OCI-LY1 (cell line): ENCODE measurements around the gene ARFIP1.

Experiments used
- CTCF ChIP-seq: fragments of 200-600 bp; sonication (generic), shearing (Covaris generic); IDR thresholded peaks from 2 replicates; pipeline ENCODE4 v1.5.1; 2017; ENCODE audit warnings: mild to moderate bottlenecking, antibody characterized with exemption, low read length, moderate library complexity, mixed read lengths
- EZH2 ChIP-seq: fragments of 200-600 bp; sonication (generic), shearing (Covaris generic); IDR thresholded peaks from 2 replicates; pipeline ENCODE4 v1.8.0; 2017; ENCODE audit warnings: borderline replicate concordance, mixed run types, mild to moderate bottlenecking, antibody characterized with exemption, low read length, moderate library complexity, mixed read lengths

DNA sequence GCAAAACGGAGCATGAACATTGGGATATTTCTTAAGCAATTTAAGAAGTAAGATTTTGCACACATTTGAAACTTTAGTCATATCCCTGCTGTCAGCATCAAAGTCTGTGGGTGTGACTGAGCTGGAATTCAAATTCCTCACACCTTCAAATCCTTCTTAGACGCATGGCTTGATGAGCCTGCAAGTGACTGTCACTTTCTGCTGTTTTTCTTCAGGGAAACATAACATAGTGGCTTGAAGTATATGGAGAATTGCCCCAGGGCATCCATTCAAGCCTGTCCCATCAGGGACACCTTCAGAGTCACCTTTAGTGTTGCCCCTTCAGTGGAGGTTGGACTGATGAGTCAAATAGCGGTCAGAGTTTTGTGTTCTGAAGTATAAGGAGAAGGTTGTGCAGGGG, 173.8 kb downstream of the ARFIP1 start:
- no peak for TF ChIP-seq CTCF
- no peak for TF ChIP-seq EZH2
